BE2C (cell line): ENCODE measurements around the gene WFDC1.

Source experiments
- DNase-seq: peaks from one replicate; pipeline ENCODE4 v3.0.0-alpha.2; 2020
- H3K27me3 ChIP-seq: fragments of 250-450 bp; sonication (Bioruptor Pico); 2 replicates; pipeline ENCODE4 v1.5.1; 2020; ENCODE audit warnings: mild to moderate bottlenecking
- H3K36me3 ChIP-seq: fragments of 250-450 bp; sonication (Bioruptor Pico); 2 replicates; pipeline ENCODE4 v1.5.1; 2020; ENCODE audit warnings: mild to moderate bottlenecking
- H3K4me1 ChIP-seq: fragments of 250-450 bp; sonication (Bioruptor Pico); 2 replicates; pipeline ENCODE4 v1.5.1; 2020
- H3K4me3 ChIP-seq: 2 replicates; pipeline ENCODE4 v1.5.1; 2011; ENCODE audit warnings: low read depth, low read length
- H3K9me3 ChIP-seq: fragments of 250-450 bp; sonication (Bioruptor Pico); 2 replicates; pipeline ENCODE4 v1.5.1; 2020
- CTCF ChIP-seq: IDR thresholded peaks from 2 replicates; pipeline ENCODE4 v1.5.1; 2012; ENCODE audit warnings: mild to moderate bottlenecking, low read depth, low read length

The WFDC1 gene

GRCh38 chr16:84274515-84274914 is 20.2 kb upstream of the WFDC1 start:
- TF ChIP-seq CTCF = no peak
- DNase-seq = no peak
- Histone ChIP-seq H3K9me3 (no peaks in the 10 kb centered on the region), H3K4me1 (no peaks in the 10 kb centered on the region), H3K27me3 (no peaks in the 10 kb centered on the region), H3K36me3 (no peaks in the 10 kb centered on the region), H3K4me3 (no peak overlapping the region)

GRCh38 chr16:84275585-84276151 is 19.0 kb upstream of the WFDC1 start:
- no peak for DNase-seq
- H3K27me3 ChIP-seq = no peaks in the 10 kb centered on the region
- H3K36me3 ChIP-seq = no peaks in the 10 kb centered on the region
- no peaks in the 10 kb centered on the region for H3K9me3 ChIP-seq
- no peak overlapping the region for H3K4me3 ChIP-seq
- no peaks in the 10 kb centered on the region for H3K4me1 ChIP-seq
- no peak for TF ChIP-seq CTCF

- TF ChIP-seq CTCF = peak; percentile 90
- H3K4me1 ChIP-seq = no peaks in the 10 kb centered on the region
- H3K27me3 ChIP-seq = no peaks in the 10 kb centered on the region
- no peaks in the 10 kb centered on the region for H3K36me3 ChIP-seq
- no peaks in the 10 kb centered on the region for H3K9me3 ChIP-seq
- H3K4me3 ChIP-seq = no peak overlapping the region
- DNase-seq = peak; percentile 75
Observed at GRCh38 chr16:84277244-84277823, 17.3 kb upstream of the WFDC1 start.

- TF ChIP-seq CTCF = no peak
- no peak overlapping the region for H3K4me3 ChIP-seq
- H3K27me3 ChIP-seq = no peaks in the 10 kb centered on the region
- H3K9me3 ChIP-seq = no peaks in the 10 kb centered on the region
- no peaks in the 10 kb centered on the region for H3K36me3 ChIP-seq
- no peak for DNase-seq
- H3K4me1 ChIP-seq = no peaks in the 10 kb centered on the region
Observed at GRCh38 chr16:84278333-84278732, 16.3 kb upstream of the WFDC1 start.

GRCh38 chr16:84278968-84279367 is 15.7 kb upstream of the WFDC1 start:
- H3K27me3 ChIP-seq = no peaks in the 10 kb centered on the region

More at GRCh38 chr16:84278968-84279367, 15.7 kb upstream of the WFDC1 start:
- Histone ChIP-seq H3K36me3 (no peaks in the 10 kb centered on the region), H3K4me1 (no peaks in the 10 kb centered on the region), H3K9me3 (no peaks in the 10 kb centered on the region), H3K4me3 (no peak overlapping the region)
- DNase-seq = peak; percentile 37
- no peak for TF ChIP-seq CTCF
